HG03439 (cell line): Measurements from ENCODE around the gene ELAVL3.
"Not testable (repeated sequence)": the region's sequence is repeated elsewhere in the genome, so short reads cannot be mapped to it uniquely, and the experiment has no call there.

Experiments used
- ATAC-seq: cut with Tn5 transposase; IDR thresholded peaks from one replicate; pipeline ENCODE4 v1.9.1; 2021; ENCODE audit warnings: mild to moderate bottlenecking, moderate library complexity; ENCODE audit not compliant: unreplicated experiment

The ELAVL3 gene

DNA sequence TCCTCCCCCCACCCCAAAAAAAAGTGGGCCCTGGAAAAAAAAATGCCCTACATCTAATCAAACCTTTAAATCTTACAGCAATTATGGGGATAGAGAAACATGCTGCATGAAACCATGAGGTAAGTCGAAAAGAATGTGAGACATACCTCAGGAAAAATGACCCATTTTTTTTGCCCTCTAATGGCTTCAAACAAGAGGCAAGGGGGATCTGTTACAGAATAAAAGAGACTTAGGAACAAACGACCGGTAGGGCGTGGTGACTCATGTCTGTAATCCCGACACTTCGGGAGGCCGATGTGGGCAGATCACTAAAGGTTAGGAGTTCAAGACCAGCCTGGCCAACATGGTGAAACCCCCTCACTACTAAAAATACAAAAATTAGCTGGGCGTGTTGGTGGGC, 70.2 kb downstream of the ELAVL3 start:
- no peak for ATAC-seq

DNA sequence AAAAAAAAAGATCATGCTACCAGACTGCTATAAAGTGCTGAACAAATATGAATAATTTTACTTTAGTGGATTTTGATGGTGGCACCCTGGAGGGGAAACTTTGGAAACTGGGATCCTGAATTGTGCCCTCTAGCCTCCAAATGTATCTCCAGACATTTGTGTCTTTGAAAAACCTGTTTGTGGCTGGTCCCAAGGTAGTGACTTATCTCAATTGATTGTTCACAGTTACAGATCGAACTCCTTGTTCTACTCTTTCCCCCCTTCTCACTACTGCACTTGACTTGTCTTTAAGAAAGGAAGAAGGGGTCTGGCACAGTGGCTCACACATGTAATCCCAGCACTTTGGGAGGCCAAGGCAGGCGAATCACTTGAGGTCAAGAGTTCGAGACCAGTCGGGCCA, 72.3 kb downstream of the ELAVL3 start:
- no peak for ATAC-seq

DNA sequence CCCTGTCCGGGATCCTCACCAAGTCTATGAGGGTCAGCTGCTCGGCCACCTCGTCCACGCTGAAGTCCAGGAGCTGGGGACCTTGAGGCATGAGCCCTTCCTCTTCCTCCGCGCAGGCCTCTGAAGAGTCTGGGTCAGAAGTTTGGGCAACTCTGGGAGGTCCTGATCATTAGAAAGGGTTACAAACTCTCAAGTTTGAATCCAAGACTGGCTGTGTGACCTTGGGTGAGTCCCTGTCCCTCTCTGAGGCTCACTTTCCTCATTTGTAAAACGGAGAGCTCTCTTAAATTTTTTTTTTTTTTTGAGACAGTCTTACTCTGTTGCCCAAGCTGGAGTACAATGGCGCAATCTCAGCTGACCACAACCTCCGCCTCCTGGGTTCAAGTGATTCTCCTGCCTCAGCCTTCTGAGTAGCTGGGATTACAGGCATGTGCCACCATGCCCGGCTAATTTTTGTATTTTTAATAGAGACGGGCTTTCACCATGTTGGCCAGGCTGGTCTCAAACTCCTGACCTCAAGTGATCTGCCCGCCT, 74.1 kb downstream of the ELAVL3 start:
- ATAC-seq, result not testable (repeated sequence)

DNA sequence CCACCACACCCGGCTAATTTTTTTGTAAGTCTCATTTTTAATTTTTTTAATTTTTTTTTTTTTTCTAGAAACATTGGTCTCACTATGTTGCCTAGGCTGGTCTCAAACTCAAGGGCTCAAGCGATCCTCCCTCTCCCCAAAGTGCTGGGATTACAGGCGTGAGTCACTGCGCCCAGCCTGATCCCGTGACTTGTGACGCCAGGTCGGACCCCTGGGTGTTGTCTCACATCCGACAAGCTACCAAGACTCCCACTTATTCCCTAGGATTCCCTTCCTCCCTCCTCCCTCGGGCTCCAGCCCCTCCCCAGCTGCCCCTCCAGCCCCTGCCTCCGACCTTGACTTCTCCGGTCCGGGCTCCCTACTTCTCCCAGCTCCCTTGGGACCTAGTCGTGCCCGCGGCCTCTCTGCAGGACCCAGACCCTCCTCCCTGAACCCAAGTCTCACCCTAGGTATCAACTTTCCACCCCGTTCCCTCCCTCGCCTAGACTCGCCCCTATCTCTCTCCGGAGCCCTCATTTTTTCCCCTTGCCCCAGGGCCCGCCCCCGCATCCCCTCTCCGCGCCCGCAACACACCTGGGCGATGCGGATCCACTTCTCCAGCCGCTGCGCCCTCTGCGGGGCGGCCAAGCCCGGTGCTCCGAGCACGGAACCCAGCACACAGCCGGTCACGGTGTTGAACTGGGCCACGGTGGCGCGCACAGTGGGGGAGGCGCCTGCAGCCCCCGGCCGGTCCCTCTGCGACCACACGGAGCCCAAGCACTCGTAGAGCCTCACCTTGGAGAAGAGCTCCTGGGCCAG, 74.8 kb downstream of the ELAVL3 start:
- no peak for ATAC-seq

DNA sequence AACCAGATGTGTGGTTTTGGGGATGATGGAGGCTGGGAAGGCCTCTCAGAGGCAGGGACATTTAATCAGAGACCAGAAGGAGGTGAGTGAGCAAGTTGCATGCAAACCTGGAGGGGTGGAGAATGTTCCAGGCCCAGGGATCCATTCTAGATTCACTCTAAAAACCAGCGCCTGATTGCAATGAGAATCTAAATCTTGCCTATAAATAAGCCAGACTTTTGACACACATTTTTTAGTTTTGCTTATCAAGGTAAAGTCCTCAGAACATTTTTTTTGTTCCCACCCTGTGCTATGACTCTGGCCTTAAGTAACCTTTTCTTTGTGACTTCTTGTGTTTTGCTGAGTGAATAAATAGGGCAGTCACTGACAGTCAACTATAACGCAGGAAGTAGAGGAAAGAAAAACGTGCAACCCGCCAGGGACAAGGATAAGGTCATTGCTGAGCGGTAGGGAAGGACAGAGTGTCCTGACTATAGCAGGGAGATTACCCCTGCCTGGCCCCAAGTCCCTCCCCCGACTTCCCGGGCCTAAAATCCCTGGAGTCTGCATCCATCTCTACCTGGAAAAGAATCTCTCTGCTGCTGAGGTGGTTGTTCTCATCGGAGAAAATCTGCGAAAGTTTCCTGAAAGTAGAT, 76.1 kb downstream of the ELAVL3 start:
- no peak for ATAC-seq

DNA sequence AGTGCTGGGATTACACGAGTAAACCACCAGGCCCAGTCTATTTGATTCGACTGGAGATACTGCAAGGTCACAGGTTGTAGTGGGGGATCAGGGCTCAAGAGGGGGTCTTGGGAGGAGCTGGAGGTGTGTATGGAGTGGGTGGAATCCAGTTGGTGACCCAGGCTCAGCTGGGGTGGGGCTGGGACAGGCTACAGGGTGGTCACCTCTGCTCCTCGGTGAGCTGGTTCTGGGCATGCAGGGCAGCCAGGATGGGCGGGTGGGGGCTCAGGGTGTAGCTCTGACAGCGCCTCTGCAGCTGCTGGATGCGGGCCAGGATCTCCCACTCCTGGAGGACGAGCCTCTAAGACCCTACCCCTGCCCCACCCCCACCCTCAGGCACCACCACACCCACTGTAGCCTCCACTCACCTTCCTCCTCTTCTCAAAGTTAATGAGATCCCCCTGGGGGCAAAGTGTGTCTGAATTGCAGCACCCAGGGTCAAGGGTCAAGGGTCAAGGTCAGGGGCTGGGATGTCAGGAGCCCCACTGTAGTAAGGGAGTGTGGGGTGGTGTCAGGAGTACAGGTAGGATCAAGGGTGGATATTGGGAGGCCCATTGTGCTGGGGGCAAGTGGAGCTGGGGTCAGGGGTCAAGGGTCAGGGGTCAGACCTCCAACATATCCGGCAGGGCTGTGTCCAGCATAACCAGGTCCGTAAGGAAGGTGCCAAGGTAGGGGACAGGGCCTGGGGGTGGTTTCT, 78.9 kb downstream of the ELAVL3 start:
- ATAC-seq, result no peak
